Neuronal stem cell (in vitro differentiated cells): ENCODE data around the gene LDB2.

Experiments
- DNase-seq: peaks from one replicate; pipeline ENCODE4 v3.0.0-alpha.2; 2013; ENCODE audit warnings: low spot score
- H2AFZ ChIP-seq: one replicate; pipeline ENCODE4 v1.6.1; 2013; ENCODE audit warnings: mild to moderate bottlenecking, low read length, inconsistent platforms
- H2AK5ac ChIP-seq: 2 replicates; pipeline ENCODE4 v1.6.1; 2013; ENCODE audit warnings: low read depth, mild to moderate bottlenecking, inconsistent platforms, low read length, moderate library complexity, mixed read lengths
- H2BK120ac ChIP-seq: 2 replicates; pipeline ENCODE4 v1.6.1; 2013; ENCODE audit warnings: low read depth, mild to moderate bottlenecking, inconsistent platforms, low read length, moderate library complexity, mixed read lengths
- H2BK12ac ChIP-seq: one replicate; pipeline ENCODE4 v1.6.1; 2013; ENCODE audit warnings: low read length, inconsistent platforms
- H2BK15ac ChIP-seq: 2 replicates; pipeline ENCODE4 v1.6.1; 2013; ENCODE audit warnings: mild to moderate bottlenecking, low read length, inconsistent platforms, mixed read lengths
- H2BK5ac ChIP-seq: one replicate; pipeline ENCODE4 v1.6.1; 2013; ENCODE audit warnings: inconsistent platforms, mild to moderate bottlenecking, low read length, moderate library complexity
- H3K14ac ChIP-seq: one replicate; pipeline ENCODE4 v1.6.1; 2013; ENCODE audit warnings: low read length, inconsistent platforms
- H3K18ac ChIP-seq: 2 replicates; pipeline ENCODE4 v1.6.1; 2013; ENCODE audit warnings: low read length, inconsistent platforms
- H3K23ac ChIP-seq: 2 replicates; pipeline ENCODE4 v1.6.1; 2013; ENCODE audit warnings: low read depth, mild to moderate bottlenecking, mixed read lengths, low read length, inconsistent platforms; ENCODE audit not compliant: poor library complexity
- H3K27ac ChIP-seq: replicated peaks from 3 replicates; pipeline ENCODE4 v1.5.1; 2013; ENCODE audit warnings: low read length, inconsistent platforms
- H3K27me3 ChIP-seq, 3 experiments: 2 replicates each; pipeline ENCODE4 v1.6.1; 2013; ENCODE audit warnings: low read length in 3 of 3, mild to moderate bottlenecking in 2 of 3, inconsistent platforms in 1 of 3, low read depth in 1 of 3, mixed read lengths in 1 of 3, moderate library complexity in 1 of 3; ENCODE audit not compliant: control insufficient read depth in 3 of 3, insufficient read depth in 3 of 3
- H3K36me3 ChIP-seq, 2 donors: replicated peaks in 1 of 2; 2 replicates each; pipeline ENCODE4 v1.6.1; 2013; ENCODE audit warnings: low read length in 2 of 2; ENCODE audit not compliant: control insufficient read depth in 2 of 2, insufficient read depth in 2 of 2
- H3K4ac ChIP-seq: 2 replicates; pipeline ENCODE4 v1.6.1; 2013; ENCODE audit warnings: inconsistent platforms, mild to moderate bottlenecking, low read length, moderate library complexity
- H3K4me1 ChIP-seq, 2 donors: 1 replicate in 1 of 2; 2 replicates in 1 of 2; pipeline ENCODE4 v1.6.1; 2013; ENCODE audit warnings: low read length in 2 of 2, low read depth in 1 of 2; ENCODE audit not compliant: control insufficient read depth in 2 of 2, insufficient read depth in 1 of 2
- H3K4me2 ChIP-seq: one replicate; pipeline ENCODE4 v1.6.1; 2013; ENCODE audit warnings: mild to moderate bottlenecking, low read length, inconsistent platforms; ENCODE audit not compliant: insufficient read depth, poor library complexity, severe bottlenecking
- H3K4me3 ChIP-seq, 2 donors: 2 replicates each; pipeline ENCODE4 v1.5.1; 2013; ENCODE audit warnings: low read length in 2 of 2, mild to moderate bottlenecking in 2 of 2, inconsistent platforms in 1 of 2, moderate library complexity in 1 of 2
- H3K79me1 ChIP-seq: one replicate; pipeline ENCODE4 v1.6.1; 2013; ENCODE audit warnings: low read depth, mild to moderate bottlenecking, inconsistent platforms, low read length, moderate library complexity
- H3K9ac ChIP-seq: one replicate; pipeline ENCODE4 v1.6.1; 2013; ENCODE audit warnings: mild to moderate bottlenecking, low read depth, low read length, inconsistent platforms; ENCODE audit not compliant: poor library complexity
- H3K9me3 ChIP-seq, 2 donors: replicated peaks in 1 of 2; 2 replicates each; pipeline versions ENCODE3 to v1.6.1; 2013; ENCODE audit warnings: low read length in 2 of 2, mild to moderate bottlenecking in 2 of 2, inconsistent platforms in 1 of 2, low read depth in 1 of 2, mixed read lengths in 1 of 2, moderate library complexity in 1 of 2; ENCODE audit not compliant: control insufficient read depth in 2 of 2, insufficient read depth in 1 of 2
- H4K8ac ChIP-seq: one replicate; pipeline ENCODE4 v1.6.1; 2013; ENCODE audit warnings: low read depth, mild to moderate bottlenecking, inconsistent platforms, low read length, moderate library complexity
- H4K91ac ChIP-seq: one replicate; pipeline ENCODE4 v1.6.1; 2013; ENCODE audit warnings: low read length, low read depth, mild to moderate bottlenecking, inconsistent platforms; ENCODE audit not compliant: poor library complexity
- WGBS, 2 donors: extraction: QIAGEN DNeasy Blood & Tissue Kit; methylation state at CpG; one replicate each; pipeline ENCODE4 v1.1.7; 2013; ENCODE audit warnings: missing lambda C conversion rate in 2 of 2, mixed read lengths in 1 of 2; ENCODE audit not compliant: insufficient read length in 2 of 2, insufficient replicate concordance in 1 of 2; ENCODE audit errors: extremely low coverage in 2 of 2; 5-methylcytosine and 5-hydroxymethylcytosine counted together

LDB2 gene

DNA sequence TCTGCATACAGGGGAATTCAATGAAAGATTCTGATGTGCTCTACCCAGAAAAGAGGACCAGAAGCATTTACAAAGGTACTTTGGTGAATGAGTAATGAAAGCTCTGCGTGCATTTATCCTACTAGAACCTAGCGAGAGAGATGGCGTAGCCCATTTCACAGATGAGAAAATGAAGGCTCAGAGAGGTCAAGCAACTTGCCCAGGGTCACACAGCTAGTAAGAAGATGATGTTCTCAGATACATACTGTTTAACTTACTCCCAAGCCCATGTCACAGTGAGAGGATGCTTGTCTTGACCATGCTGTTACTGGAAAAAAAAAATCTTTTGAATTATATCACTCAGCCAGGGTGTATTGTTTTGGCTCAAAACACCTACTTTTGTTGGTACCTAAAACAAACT is 317.3 kb downstream of the LDB2 start:
- Histone ChIP-seq H3K4me3 (no peak overlapping the region), H2AK5ac (no peak overlapping the region), H3K14ac (no peak overlapping the region), H2BK120ac (no peak overlapping the region), H3K9ac (no peak overlapping the region), H3K36me3 (no peaks in the 10 kb centered on the region), H3K27ac (no peak overlapping the region), H3K23ac (no peak overlapping the region), H3K79me1 (no peaks in the 10 kb centered on the region), H3K4me2 (no peak overlapping the region), H2AFZ (no peak overlapping the region), H4K91ac (no peak overlapping the region), H3K27me3 (no peaks in the 10 kb centered on the region), H2BK5ac (no peak overlapping the region), H3K4ac (no peak overlapping the region), H2BK12ac (no peak overlapping the region), H3K18ac (no peak overlapping the region), H3K9me3 (no peaks in the 10 kb centered on the region), H2BK15ac (no peak overlapping the region), H4K8ac (no peak overlapping the region), H3K4me1 (peaks cover 2 to 5% of the 10 kb centered on the region in 2 donors)
- DNase-seq = no peak
- no CpG with 5 or more reads among the region's 3 CpGs for WGBS, 2 donors

DNA sequence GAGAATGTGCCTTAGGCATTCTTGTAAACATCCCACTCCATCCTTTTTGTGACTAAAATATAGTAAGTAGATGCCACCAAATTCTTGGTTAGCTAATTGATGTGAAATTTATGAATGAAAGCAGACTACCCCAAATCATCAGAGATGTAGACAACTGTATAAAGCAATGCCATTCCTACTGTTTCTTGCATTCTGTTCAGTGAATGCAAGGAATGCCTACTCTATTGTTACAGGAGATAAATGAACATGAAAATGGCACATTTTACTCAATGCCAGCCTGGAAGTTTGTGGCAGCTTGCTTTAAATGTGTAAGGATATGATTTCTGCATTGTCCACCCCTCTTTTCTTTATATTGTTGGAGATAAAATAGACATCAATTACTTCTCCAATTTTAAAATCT is 317.9 kb downstream of the LDB2 start:
- no peak overlapping the region for H3K18ac ChIP-seq
- H4K8ac ChIP-seq = no peak overlapping the region
- H2AK5ac ChIP-seq = no peak overlapping the region
- peaks cover 2 to 5% of the 10 kb centered on the region in 2 donors for H3K4me1 ChIP-seq
- DNase-seq = no peak
- no peak overlapping the region for H2BK120ac ChIP-seq
- no peak overlapping the region for H3K4me3 ChIP-seq
- no peaks in the 10 kb centered on the region for H3K79me1 ChIP-seq
- H2AFZ ChIP-seq = no peak overlapping the region
- H3K23ac ChIP-seq = no peak overlapping the region
- H3K9ac ChIP-seq = no peak overlapping the region
- H3K27ac ChIP-seq = no peak overlapping the region
- no peaks in the 10 kb centered on the region for H3K27me3 ChIP-seq
- H3K4me2 ChIP-seq = no peak overlapping the region
- H3K14ac ChIP-seq = no peak overlapping the region
- no peak overlapping the region for H2BK5ac ChIP-seq
- no peak overlapping the region for H3K4ac ChIP-seq
- H2BK15ac ChIP-seq = no peak overlapping the region
- no peak overlapping the region for H4K91ac ChIP-seq
- no peaks in the 10 kb centered on the region for H3K9me3 ChIP-seq
- H3K36me3 ChIP-seq = no peaks in the 10 kb centered on the region
- no peak overlapping the region for H2BK12ac ChIP-seq

DNA sequence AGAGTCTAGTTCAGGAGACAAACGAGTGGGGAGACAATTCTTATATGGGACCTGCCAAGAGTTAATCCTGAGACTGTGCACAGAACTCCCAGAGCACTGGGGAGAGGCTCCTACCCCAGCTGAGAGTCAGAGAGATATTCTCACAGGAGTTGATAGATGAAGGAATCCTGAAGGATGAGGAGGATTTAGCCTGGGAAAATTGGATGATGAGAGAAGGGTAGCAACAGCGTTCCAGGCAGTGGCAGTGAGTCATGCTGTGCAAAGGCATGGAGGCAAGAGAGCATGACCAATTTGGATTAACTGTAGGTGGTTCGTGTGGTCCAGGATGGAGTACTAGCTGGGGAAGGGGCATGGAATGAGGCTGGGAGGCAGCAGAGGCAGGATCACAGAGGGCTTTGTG is 318.6 kb downstream of the LDB2 start:
- H2BK12ac ChIP-seq = no peak overlapping the region
- H3K18ac ChIP-seq = no peak overlapping the region

DNA sequence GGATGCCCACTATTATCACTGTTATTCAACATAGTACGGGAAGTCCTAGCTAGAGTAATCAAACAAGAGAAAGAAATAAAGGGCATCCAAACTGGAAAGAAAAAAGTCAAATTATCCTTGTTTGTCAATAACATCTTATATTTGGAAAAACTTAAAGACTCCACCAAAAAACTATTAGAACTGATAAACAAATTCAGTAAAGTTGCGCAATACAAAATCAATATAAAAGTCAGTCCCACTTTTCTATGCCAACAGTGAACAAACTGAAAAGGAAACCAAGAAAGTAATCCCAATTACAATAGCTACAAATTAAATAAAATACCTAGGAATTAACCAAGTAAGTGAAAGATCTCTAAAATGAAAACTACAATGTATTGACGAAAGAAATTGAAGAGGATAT is 321.3 kb downstream of the LDB2 start:
- Histone ChIP-seq H2AK5ac (no peak overlapping the region), H3K27me3 (no peaks in the 10 kb centered on the region), H3K27ac (no peak overlapping the region), H3K9ac (no peak overlapping the region), H3K4me1 (peaks cover 0 to 7% of the 10 kb centered on the region in 2 donors), H3K14ac (no peak overlapping the region), H4K8ac (no peak overlapping the region), H3K23ac (no peak overlapping the region), H2BK5ac (no peak overlapping the region), H3K4ac (no peak overlapping the region), H3K18ac (no peak overlapping the region), H2BK120ac (no peak overlapping the region), H3K36me3 (no peaks in the 10 kb centered on the region), H3K79me1 (no peaks in the 10 kb centered on the region), H3K4me3 (no peak overlapping the region), H2BK15ac (no peak overlapping the region), H4K91ac (no peak overlapping the region), H2AFZ (no peak overlapping the region), H2BK12ac (no peak overlapping the region), H3K4me2 (no peak overlapping the region), H3K9me3 (no peaks in the 10 kb centered on the region)
- no CpG with 5 or more reads among the region's 3 CpGs for WGBS, 2 donors
- no peak for DNase-seq

More for the DNA sequence above, 318.6 kb downstream of the LDB2 start:
- H2BK15ac ChIP-seq = no peak overlapping the region
- no peaks in the 10 kb centered on the region for H3K79me1 ChIP-seq
- H4K91ac ChIP-seq = no peak overlapping the region
- no peak overlapping the region for H2AFZ ChIP-seq
- H3K27me3 ChIP-seq = no peaks in the 10 kb centered on the region
- no peak overlapping the region for H2BK120ac ChIP-seq
- no peak overlapping the region for H3K4me3 ChIP-seq
- no peak overlapping the region for H3K14ac ChIP-seq
- H3K9ac ChIP-seq = no peak overlapping the region
- no peak overlapping the region for H2BK5ac ChIP-seq
- no CpG with 5 or more reads among the region's 3 CpGs for WGBS, 2 donors
- H4K8ac ChIP-seq = no peak overlapping the region
- no peak overlapping the region for H3K4ac ChIP-seq
- H3K9me3 ChIP-seq = no peaks in the 10 kb centered on the region
- no peak overlapping the region for H3K27ac ChIP-seq
- DNase-seq = no peak
- H3K36me3 ChIP-seq = no peaks in the 10 kb centered on the region
- no peak overlapping the region for H2AK5ac ChIP-seq
- H3K4me2 ChIP-seq = no peak overlapping the region
- no peak overlapping the region for H3K23ac ChIP-seq
- H3K4me1 ChIP-seq = peaks cover 2 to 5% of the 10 kb centered on the region in 2 donors
